ENCODE data around the gene AGL. TPM values are rescaled to one million over a fixed set of nuclear protein-coding genes. Genes with fewer than 3 reads are reported as not detected.

AGL gene
- total and polyA plus RNA-seq, 12 donors = 10.5 to 73.1 (median 54.6) TPM

GRCh38 chr1:99808391-99809115, 41.6 kb upstream of the AGL start:
- TF ChIP-seq CTCF (IDR thresholded peaks at IDR 0.05) = peak; percentile 48 to 77 (median 71)
- ATAC-seq (peak; percentile 87 to 96 (median 90)), DNase-seq (peak in 1 of 2 donors; percentile 54)
- intact Hi-C loops (cut with DNase I) = loop anchor here in 7 of 10 donors (2.0 to 10.0 kb wide), 10 partner anchors 44 to 1086 kb away; partner anchors contain the start of genes AGL (in 1 of the 7), EXTL2 (in 1 of the 7), SASS6 (in 1 of the 7) and SLC30A7 (in 1 of the 7)
- Histone ChIP-seq H3K27me3 (peaks cover 0 to 10% (median 8%) of the 10 kb centered on the region in 7 donors), H3K36me3 (no peaks in the 10 kb centered on the region), H3K4me1 (peaks cover 0 to 13% (median 6%) of the 10 kb centered on the region in 9 donors), H3K9me3 (no peaks in the 10 kb centered on the region), H3K4me3 (peak overlapping the region in 4 of 10 donors; percentile 9 to 32 (median 16)), H3K27ac (peak overlapping the region in 4 of 10 donors; percentile 26 to 61 (median 45))
- WGBS, 2 donors = 8 to 9% methylated on average over 7 of the region's 7 CpGs

- H3K27me3 ChIP-seq = peaks cover 0 to 5% (median 0%) of the 10 kb centered on the region in 7 donors
- TF ChIP-seq CTCF (IDR thresholded peaks at IDR 0.05) = no peak
- DNase-seq (no peak), ATAC-seq (no peak)
- H3K36me3 ChIP-seq = no peaks in the 10 kb centered on the region
- H3K9me3 ChIP-seq = no peaks in the 10 kb centered on the region
- no peak overlapping the region for H3K4me3 ChIP-seq
- no peak overlapping the region for H3K27ac ChIP-seq
- H3K4me1 ChIP-seq = peaks cover 0 to 13% (median 6%) of the 10 kb centered on the region in 9 donors
- intact Hi-C loops (cut with DNase I) = loop anchor here in 6 of 10 donors (5.0 to 10.0 kb wide), 4 partner anchors 324 to 1061 kb away; partner anchors contain the start of genes SASS6 (in 1 of the 6) and TRMT13 (in 1 of the 6)
- WGBS, 2 donors = 67 to 72% methylated on average over 1 of the region's 1 CpG
Observed at GRCh38 chr1:99811075-99811474, 39.1 kb upstream of the AGL start.

- no peak for DNase-seq
- no peak for TF ChIP-seq CTCF (IDR thresholded peaks at IDR 0.05)
- H3K4me1 ChIP-seq = peaks cover 0 to 13% (median 6%) of the 10 kb centered on the region in 9 donors
- H3K27ac ChIP-seq = no peak overlapping the region
- peaks cover 0 to 5% (median 0%) of the 10 kb centered on the region in 7 donors for H3K27me3 ChIP-seq
- no peak for ATAC-seq
- intact Hi-C loops (cut with DNase I) = loop anchor here in 6 of 10 donors (5.0 to 10.0 kb wide), 4 partner anchors 323 to 1061 kb away; partner anchors contain the start of genes SASS6 (in 1 of the 6) and TRMT13 (in 1 of the 6)
- H3K36me3 ChIP-seq = no peaks in the 10 kb centered on the region
- H3K9me3 ChIP-seq = no peaks in the 10 kb centered on the region
- no peak overlapping the region for H3K4me3 ChIP-seq
- 96 to 98% methylated on average over 1 of the region's 1 CpG for WGBS, 2 donors
Observed at GRCh38 chr1:99811747-99812146, 38.4 kb upstream of the AGL start.

- no peaks in the 10 kb centered on the region for H3K9me3 ChIP-seq
- H3K36me3 ChIP-seq = no peaks in the 10 kb centered on the region
- 90 to 92% methylated on average over 3 of the region's 3 CpGs for WGBS, 2 donors
- DNase-seq (no peak), ATAC-seq (no peak)
- TF ChIP-seq CTCF (IDR thresholded peaks at IDR 0.05) = no peak
- H3K4me1 ChIP-seq = peaks cover 0 to 8% (median 0%) of the 10 kb centered on the region in 9 donors
- peaks cover 0 to 5% (median 0%) of the 10 kb centered on the region in 7 donors for H3K27me3 ChIP-seq
- no peak overlapping the region for H3K27ac ChIP-seq
- intact Hi-C loops (cut with DNase I) = loop anchor here in 6 of 10 donors (5.0 to 10.0 kb wide), 4 partner anchors 320 to 1058 kb away; partner anchors contain the start of genes SASS6 (in 1 of the 6) and TRMT13 (in 1 of the 6)
- no peak overlapping the region for H3K4me3 ChIP-seq
Observed at GRCh38 chr1:99814373-99814900, 35.7 kb upstream of the AGL start.
